Liver (tissue), 9 donors: Measurements from ENCODE around the gene CFAP77. TPM values are rescaled to one million over a fixed set of nuclear protein-coding genes. Genes with fewer than 3 reads are reported as not detected.

Experiments
- DNase-seq: peaks from one replicate; pipeline ENCODE4 v3.0.0-alpha.2; 2017; ENCODE audit warnings: low spot score
- H3K27ac ChIP-seq, 2 donors: one replicate each; pipeline ENCODE4 v1.7.0; 2013; ENCODE audit warnings: inconsistent platforms in 2 of 2, low read length in 2 of 2, control low read depth in 1 of 2, low read depth in 1 of 2, mild to moderate bottlenecking in 1 of 2
- H3K27me3 ChIP-seq, 4 donors: one replicate each; pipeline versions ENCODE4 v1.6.1 to v1.7.0; 2013; ENCODE audit warnings: low read length in 3 of 4, inconsistent platforms in 1 of 4, mild to moderate bottlenecking in 1 of 4, moderate library complexity in 1 of 4; ENCODE audit not compliant: control insufficient read depth in 4 of 4, insufficient read depth in 4 of 4
- H3K36me3 ChIP-seq, 4 donors: one replicate each; pipeline versions ENCODE4 v1.6.1 to v1.7.0; 2013; ENCODE audit warnings: low read length in 3 of 4, mild to moderate bottlenecking in 3 of 4, low read depth in 1 of 4, moderate library complexity in 1 of 4; ENCODE audit not compliant: control insufficient read depth in 4 of 4, insufficient read depth in 3 of 4
- H3K4me1 ChIP-seq, 4 donors: one replicate each; pipeline versions ENCODE4 v1.6.1 to v1.7.0; 2013; ENCODE audit warnings: low read length in 3 of 4, mild to moderate bottlenecking in 3 of 4, moderate library complexity in 1 of 4; ENCODE audit not compliant: control insufficient read depth in 4 of 4, insufficient read depth in 4 of 4
- H3K4me3 ChIP-seq, 3 donors: one replicate each; pipeline versions ENCODE4 v1.6.1 to v1.7.0; 2013; ENCODE audit warnings: low read length in 3 of 3, control low read depth in 1 of 3, low read depth in 1 of 3, mild to moderate bottlenecking in 1 of 3
- H3K9ac ChIP-seq, 2 donors: one replicate each; pipeline ENCODE4 v1.7.0; 2013; ENCODE audit warnings: low read length in 2 of 2, mild to moderate bottlenecking in 2 of 2, moderate library complexity in 2 of 2, control low read depth in 1 of 2, low read depth in 1 of 2
- H3K9me3 ChIP-seq, 4 donors: one replicate each; pipeline versions ENCODE4 v1.6.1 to v1.7.0; 2013; ENCODE audit warnings: low read length in 3 of 4; ENCODE audit not compliant: control insufficient read depth in 4 of 4
- ATF3 ChIP-seq: IDR thresholded peaks from 2 replicates; pipeline ENCODE4 v1.6.1; 2016; ENCODE audit warnings: antibody characterized with exemption
- CTCF ChIP-seq: fragments of 150-350 bp; IDR thresholded peaks from 2 replicates; pipeline ENCODE4 v1.5.1; 2017; ENCODE audit warnings: improper control_type of control experiment, low read depth, low read length; ENCODE audit not compliant: missing input control
- EGR1 ChIP-seq, 2 donors: IDR thresholded peaks; 2 replicates each; pipeline ENCODE4 v1.6.1; 2016 to 2018; ENCODE audit warnings: antibody characterized with exemption in 2 of 2, low read depth in 2 of 2
- FOXA1 ChIP-seq: IDR thresholded peaks from 2 replicates; pipeline ENCODE4 v1.6.1; 2016; ENCODE audit warnings: antibody characterized with exemption
- FOXA2 ChIP-seq: IDR thresholded peaks from 2 replicates; pipeline ENCODE4 v1.6.1; 2016; ENCODE audit warnings: antibody characterized with exemption
- GABPA ChIP-seq, 2 donors: IDR thresholded peaks in 1 of 2; conservative IDR thresholded peaks in 1 of 2; 2 replicates each; pipeline ENCODE4 v1.6.1; 2016; ENCODE audit warnings: antibody characterized with exemption in 2 of 2, mild to moderate bottlenecking in 1 of 2, moderate library complexity in 1 of 2
- HNF4A ChIP-seq, 2 donors: conservative IDR thresholded peaks; 2 replicates each; pipeline ENCODE4 v1.6.1; 2016; ENCODE audit warnings: antibody characterized with exemption in 2 of 2, mild to moderate bottlenecking in 2 of 2
- HNF4G ChIP-seq: IDR thresholded peaks from 2 replicates; pipeline ENCODE4 v1.6.1; 2016; ENCODE audit warnings: antibody characterized with exemption
- JUND ChIP-seq, 2 donors: IDR thresholded peaks; 2 replicates each; pipeline ENCODE4 v1.6.1; 2016; ENCODE audit warnings: antibody characterized with exemption in 2 of 2
- MAX ChIP-seq: IDR thresholded peaks from 2 replicates; pipeline ENCODE4 v1.6.1; 2016; ENCODE audit warnings: antibody characterized with exemption
- NR2F2 ChIP-seq: IDR thresholded peaks from 2 replicates; pipeline ENCODE4 v1.6.1; 2016; ENCODE audit warnings: antibody characterized with exemption
- RAD21 ChIP-seq, 2 donors: IDR thresholded peaks; 2 replicates each; pipeline ENCODE4 v1.6.1; 2016; ENCODE audit warnings: antibody characterized with exemption in 2 of 2, mild to moderate bottlenecking in 2 of 2
- RXRA ChIP-seq, 2 donors: IDR thresholded peaks; 2 replicates each; pipeline ENCODE4 v1.6.1; 2017 to 2018; ENCODE audit warnings: antibody characterized with exemption in 2 of 2, mild to moderate bottlenecking in 1 of 2
- SP1 ChIP-seq: IDR thresholded peaks from 2 replicates; pipeline ENCODE4 v1.6.1; 2018; ENCODE audit warnings: antibody characterized with exemption, mild to moderate bottlenecking
- TAF1 ChIP-seq: conservative IDR thresholded peaks from 2 replicates; pipeline ENCODE4 v1.6.1; 2016; ENCODE audit warnings: antibody characterized with exemption, mild to moderate bottlenecking
- YY1 ChIP-seq: IDR thresholded peaks from 2 replicates; pipeline ENCODE4 v1.6.1; 2016; ENCODE audit warnings: antibody characterized with exemption, mild to moderate bottlenecking
- ZBTB33 ChIP-seq: IDR thresholded peaks from 2 replicates; pipeline ENCODE4 v1.6.1; 2016; ENCODE audit warnings: antibody characterized with exemption
- WGBS: extraction: QIAGEN DNeasy Blood & Tissue Kit; methylation state at CpG from one replicate; pipeline ENCODE4 v1.1.7; 2013; 5-methylcytosine and 5-hydroxymethylcytosine counted together
- polyA plus RNA-seq, 2 donors: library from polyadenylated mRNA; stranded (reverse) in 1 of 2; unstranded in 1 of 2; fragments of 200-250 nt in 1 of 2; fragments of >200 nt in 1 of 2; fragmentation: Nextera tagmentation in 1 of 2; extraction: Ambion mirVana in 1 of 2; gene quantifications; one replicate each; pipeline versions ENCODE4 v1.2.1 to v1.2.3, GENCODE V29; 2013 to 2015
- total RNA-seq, 2 donors: library from RNA; depleted of rRNA; stranded (reverse); fragments of >200 nt; gene quantifications; one replicate each; pipeline ENCODE4 v1.2.3, GENCODE V29; 2014
- TF ChIP-seq, protein P1 (sequence below): IDR thresholded peaks from 2 replicates; pipeline ENCODE4 v1.6.1; 2016; ENCODE audit warnings: antibody characterized with exemption, mild to moderate bottlenecking
- donor health status: healthy.
- donor health status: healthy.
- donor health status: healthy.
- donor health status: healthy.
- donor health status: healthy.

CFAP77 gene
- total and polyA plus RNA-seq, 4 donors: not detected

DNA sequence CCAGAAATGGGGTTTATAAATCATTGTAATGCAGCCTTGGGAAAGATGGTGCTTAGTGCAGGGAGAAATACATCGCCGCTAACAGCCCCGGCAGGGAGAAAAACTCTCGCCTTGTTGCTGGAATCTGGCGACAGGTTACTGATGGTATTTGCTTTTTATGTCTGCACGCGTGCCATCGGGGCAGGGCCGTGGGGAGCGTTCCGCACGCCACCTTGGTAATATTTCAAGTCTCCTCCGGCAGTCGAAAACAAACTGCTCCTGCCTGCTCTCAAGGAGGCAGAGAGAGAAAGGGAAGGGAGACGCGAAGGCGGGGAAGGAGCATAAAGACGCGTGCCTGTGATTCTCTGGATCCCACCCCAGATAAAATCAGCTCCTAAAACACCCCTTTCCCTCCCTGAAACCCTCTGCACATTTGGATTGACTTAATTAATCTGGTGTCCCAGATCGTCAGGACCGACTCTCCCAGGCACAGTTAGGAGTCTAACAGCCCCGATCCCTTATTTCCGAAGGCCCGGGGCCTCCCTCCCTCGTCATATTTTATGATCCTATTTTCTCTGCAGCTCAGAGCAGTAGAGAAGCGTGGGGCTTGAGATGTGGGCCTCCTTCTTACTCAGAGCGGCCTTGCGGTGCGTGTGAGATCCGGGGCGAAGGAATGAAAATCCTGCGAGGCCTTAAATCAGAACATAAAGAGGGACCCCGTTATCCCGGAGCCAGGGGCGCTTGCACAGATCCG lies 47.7 kb downstream of the CFAP77 start (continued):
- no peak for TF ChIP-seq FOXA2
- TF ChIP-seq HNF4A (conservative IDR thresholded peaks at IDR 0.05): no peak
- no peak for TF ChIP-seq JUND (IDR thresholded peaks at IDR 0.05)

GRCh38 chr9:132458432-132458831 lies 48.4 kb downstream of the CFAP77 start:
- TF ChIP-seq JUND (IDR thresholded peaks at IDR 0.05): no peak
- TF ChIP-seq ZBTB33: no peak
- TF ChIP-seq, protein P1, sequence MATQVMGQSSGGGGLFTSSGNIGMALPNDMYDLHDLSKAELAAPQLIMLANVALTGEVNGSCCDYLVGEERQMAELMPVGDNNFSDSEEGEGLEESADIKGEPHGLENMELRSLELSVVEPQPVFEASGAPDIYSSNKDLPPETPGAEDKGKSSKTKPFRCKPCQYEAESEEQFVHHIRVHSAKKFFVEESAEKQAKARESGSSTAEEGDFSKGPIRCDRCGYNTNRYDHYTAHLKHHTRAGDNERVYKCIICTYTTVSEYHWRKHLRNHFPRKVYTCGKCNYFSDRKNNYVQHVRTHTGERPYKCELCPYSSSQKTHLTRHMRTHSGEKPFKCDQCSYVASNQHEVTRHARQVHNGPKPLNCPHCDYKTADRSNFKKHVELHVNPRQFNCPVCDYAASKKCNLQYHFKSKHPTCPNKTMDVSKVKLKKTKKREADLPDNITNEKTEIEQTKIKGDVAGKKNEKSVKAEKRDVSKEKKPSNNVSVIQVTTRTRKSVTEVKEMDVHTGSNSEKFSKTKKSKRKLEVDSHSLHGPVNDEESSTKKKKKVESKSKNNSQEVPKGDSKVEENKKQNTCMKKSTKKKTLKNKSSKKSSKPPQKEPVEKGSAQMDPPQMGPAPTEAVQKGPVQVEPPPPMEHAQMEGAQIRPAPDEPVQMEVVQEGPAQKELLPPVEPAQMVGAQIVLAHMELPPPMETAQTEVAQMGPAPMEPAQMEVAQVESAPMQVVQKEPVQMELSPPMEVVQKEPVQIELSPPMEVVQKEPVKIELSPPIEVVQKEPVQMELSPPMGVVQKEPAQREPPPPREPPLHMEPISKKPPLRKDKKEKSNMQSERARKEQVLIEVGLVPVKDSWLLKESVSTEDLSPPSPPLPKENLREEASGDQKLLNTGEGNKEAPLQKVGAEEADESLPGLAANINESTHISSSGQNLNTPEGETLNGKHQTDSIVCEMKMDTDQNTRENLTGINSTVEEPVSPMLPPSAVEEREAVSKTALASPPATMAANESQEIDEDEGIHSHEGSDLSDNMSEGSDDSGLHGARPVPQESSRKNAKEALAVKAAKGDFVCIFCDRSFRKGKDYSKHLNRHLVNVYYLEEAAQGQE: no peak
- no peak for TF ChIP-seq EGR1 (IDR thresholded peaks at IDR 0.05; ENCODE audit: low read depth in 2 of 2)
- no peak for TF ChIP-seq HNF4A (conservative IDR thresholded peaks at IDR 0.05)
- TF ChIP-seq TAF1: no peak
- TF ChIP-seq RXRA (IDR thresholded peaks at IDR 0.05): no peak
- TF ChIP-seq SP1: no peak
- no peak for TF ChIP-seq ATF3
- no peak for TF ChIP-seq YY1
- no peak for TF ChIP-seq HNF4G
- no peak for TF ChIP-seq CTCF
- TF ChIP-seq FOXA1: no peak
- TF ChIP-seq GABPA (IDR thresholded peaks at IDR 0.05 in 1 of 2, conservative IDR thresholded peaks at IDR 0.05 in 1 of 2): no peak
- TF ChIP-seq MAX: no peak
- TF ChIP-seq FOXA2: no peak
- no peak for TF ChIP-seq RAD21 (IDR thresholded peaks at IDR 0.05)
- TF ChIP-seq NR2F2: no peak
- no peaks in the 10 kb centered on the region for H3K36me3 ChIP-seq
- H3K4me3 ChIP-seq: no peak overlapping the region
- peaks cover 0 to 5% (median 0%) of the 10 kb centered on the region in 4 donors for H3K27me3 ChIP-seq
- H3K27ac ChIP-seq: no peak overlapping the region
- H3K9me3 ChIP-seq: no peaks in the 10 kb centered on the region
- no peaks in the 10 kb centered on the region for H3K4me1 ChIP-seq
- DNase-seq: no peak
- 85% methylated on average over 8 of the region's 8 CpGs for WGBS
- H3K9ac ChIP-seq: no peak overlapping the region
